Measurements from ENCODE around the gene FSTL4. TPM values are rescaled to one million over a fixed set of nuclear protein-coding genes. Genes with fewer than 3 reads are reported as not detected.

The FSTL4 gene
- total and polyA plus RNA-seq, 2 of the 13 experiments (the other 11 are each of a cell fraction or from before 2014, with no cell fraction given), result 2.1 to 3.0 TPM

GRCh38 chr5:133251296-133252132, 360.8 kb downstream of the FSTL4 start:
- peak; percentile 70 for ATAC-seq
- CTCF ChIA-PET (ENCODE audit: low intra/inter-chr PET ratio, low total read pairs), result no interaction called here
- BruUV-seq (replicated peaks), result TSS peak; percentile 95
- Histone ChIP-seq H3K4me1 (ENCODE audit: insufficient read depth, low read length) (peaks cover 53% of the 10 kb centered on the region), H2AFZ (ENCODE audit: low read length) (peak overlapping the region; percentile 61), H3K27ac (ENCODE audit: extremely low read length, insufficient read depth, low read length) (peak overlapping the region; percentile 78), H3K79me2 (ENCODE audit: insufficient read depth, low read length) (no peaks in the 10 kb centered on the region), H4K20me1 (ENCODE audit: insufficient read depth, low read length) (no peaks in the 10 kb centered on the region), H3K36me3 (replicated peaks in 1 of 2; ENCODE audit: control insufficient read depth in 1 of 2, insufficient read depth in 2 of 2, low read length in 2 of 2) (no peaks in the 10 kb centered on the region), H3K4me2 (ENCODE audit: low read depth, low read length) (peak overlapping the region; percentile 94), H3K27me3 (ENCODE audit: control insufficient read depth in 1 of 2, insufficient read depth in 2 of 2, low read length in 2 of 2) (no peaks in the 10 kb centered on the region), H3K9ac (ENCODE audit: insufficient read depth, low read depth, low read length) (peak overlapping the region; percentile 69), H3K9me3 (ENCODE audit: low read length) (no peaks in the 10 kb centered on the region), H3K4me3 (replicated peaks in 1 of 3; ENCODE audit: insufficient read depth in 1 of 3, low read depth in 2 of 3, low read length in 3 of 3) (peak overlapping the region; percentile 35 to 71 (median 59))
- POLR2A ChIA-PET, result interaction anchor here (0.6 to 1.6 kb wide), 3 partner anchors 11 to 1062 kb away, joined by 3 to 10 read pairs (median 7); no protein-coding TSS in a partner anchor
- peak; percentile 15 for FAIRE-seq
- DNase-seq (ENCODE audit: low spot score), result peak; percentile 37
- intact Hi-C loops (cut with micrococcal nuclease; ENCODE audit: unreplicated experiment), result no loop called here
- WGBS (ENCODE audit: low lambda C conversion rate), result 24% methylated on average over 8 of the region's 16 CpGs
- in situ Hi-C loops (cut with HindIII; ENCODE audit: extremely low pct_ligation_motif_present, low pct_unique_long_range_greater_than_20kb), result loop anchor here (5.0 kb wide), 1 partner anchor 139 kb away; no protein-coding TSS in a partner anchor
- TF ChIP-seq SAP130 (CRISPR knock-in tag; IDR thresholded peaks at IDR 0.05; ENCODE audit: low read depth), result 0 out of 2 replicates have a peak, but pooled peaks have one; percentile 21
- peak; percentile 51 for TF ChIP-seq MAX (IDR thresholded peaks at IDR 0.05)
- peak; percentile 76; the same call in 1 of the 2 replicates for TF ChIP-seq YEATS4 (CRISPR knock-in tag; IDR thresholded peaks at IDR 0.05; ENCODE audit: borderline replicate concordance)
- 0 out of 2 replicates have a peak, but pooled peaks have one; percentile 44 for TF ChIP-seq SMAD1 (CRISPR knock-in tag; IDR thresholded peaks at IDR 0.05; ENCODE audit: borderline replicate concordance, low read depth)
- TF ChIP-seq ZNF576 (CRISPR knock-in tag; IDR thresholded peaks at IDR 0.05), result no peak
- 0 out of 2 replicates have a peak, but pooled peaks have one; percentile 25 for TF ChIP-seq ZNF264 (CRISPR knock-in tag; IDR thresholded peaks at IDR 0.05)
- 0 out of 2 replicates have a peak, but pooled peaks have one; percentile 36 for TF ChIP-seq ZNF280D (CRISPR knock-in tag; IDR thresholded peaks at IDR 0.05)
- 0 out of 2 replicates have a peak, but pooled peaks have one; percentile 22 for TF ChIP-seq DPF2 (CRISPR knock-in tag; IDR thresholded peaks at IDR 0.05; ENCODE audit: borderline replicate concordance, low read depth)
- no peak for TF ChIP-seq GABPB1 (CRISPR knock-in tag; IDR thresholded peaks at IDR 0.05)
- TF ChIP-seq HNF4A (CRISPR knock-in tag; IDR thresholded peaks at IDR 0.05), result peak; percentile 90
- TF ChIP-seq MTA1 (CRISPR knock-in tag; IDR thresholded peaks at IDR 0.05; ENCODE audit: borderline replicate concordance), result peak; percentile 61; the same call in 1 of the 2 replicates
- peak; percentile 28; the same call in 1 of the 2 replicates for TF ChIP-seq HNF4G (IDR thresholded peaks at IDR 0.05; ENCODE audit: borderline replicate concordance, low read depth, low read length)
- peak; percentile 68; the same call in 1 of the 2 replicates for TF ChIP-seq HNF4G (CRISPR knock-in tag; IDR thresholded peaks at IDR 0.05; ENCODE audit: borderline replicate concordance, low read depth)
- TF ChIP-seq BRCA1 (CRISPR knock-in tag; IDR thresholded peaks at IDR 0.05), result 0 out of 2 replicates have a peak, but pooled peaks have one; percentile 29
- TF ChIP-seq CAMTA2 (CRISPR knock-in tag; IDR thresholded peaks at IDR 0.05; ENCODE audit: borderline replicate concordance), result no peak
- peak; percentile 74; the same call in 1 of the 2 replicates for TF ChIP-seq ZMYM2 (CRISPR knock-in tag; IDR thresholded peaks at IDR 0.05)
- TF ChIP-seq ZNF225 (CRISPR knock-in tag; IDR thresholded peaks at IDR 0.05), result peak; percentile 23; the same call in 1 of the 2 replicates
- no peak for TF ChIP-seq GABPA (IDR thresholded peaks at IDR 0.05; ENCODE audit: low read depth, low read length)
- peak; percentile 16; the same call in 1 of the 2 replicates for TF ChIP-seq GABPA (CRISPR knock-in tag; IDR thresholded peaks at IDR 0.05; ENCODE audit: low read depth)
- peak; percentile 44; the same call in 1 of the 2 replicates for TF ChIP-seq ESRRA (CRISPR knock-in tag; IDR thresholded peaks at IDR 0.05; ENCODE audit: low read depth)
- no peak for TF ChIP-seq YEATS2 (CRISPR knock-in tag; IDR thresholded peaks at IDR 0.05; ENCODE audit: borderline replicate concordance)

All from HepG2 (cell line).